ENCODE results near the gene SLC22A23.

- TF ChIP-seq ZNF629 (tag by site-specific recombination; IDR thresholded peaks at IDR 0.05) (no peak), CTCF (tag by site-specific recombination; IDR thresholded peaks at IDR 0.05) (no peak), ZBTB49 (tag by site-specific recombination; IDR thresholded peaks at IDR 0.05; ENCODE audit: low read depth) (no peak), ZNF19 (tag by site-specific recombination; IDR thresholded peaks at IDR 0.05; ENCODE audit: low read depth) (no peak), ZBTB1 (tag by site-specific recombination; IDR thresholded peaks at IDR 0.05) (no peak), RBAK (tag by site-specific recombination; IDR thresholded peaks at IDR 0.05) (no peak), PATZ1 (tag by site-specific recombination; IDR thresholded peaks at IDR 0.05) (no peak), ZSCAN18 (tag by site-specific recombination; IDR thresholded peaks at IDR 0.05) (no peak), ZNF112 (tag by site-specific recombination; IDR thresholded peaks at IDR 0.05) (no peak), ZNF24 (tag by site-specific recombination; IDR thresholded peaks at IDR 0.05) (no peak), YY1 (tag by site-specific recombination; IDR thresholded peaks at IDR 0.05) (no peak), ZNF140 (tag by site-specific recombination; IDR thresholded peaks at IDR 0.05) (no peak), ZNF530 (tag by site-specific recombination; IDR thresholded peaks at IDR 0.05; ENCODE audit: low read depth) (no peak), HOXA7 (CRISPR knock-in tag; IDR thresholded peaks at IDR 0.05; ENCODE audit: borderline replicate concordance) (no peak)
These were observed 164.2 kb downstream of the SLC22A23 start for GRCh38 chr6:3292431-3293197.
